Activated CD4-positive, alpha-beta T cell treated with anti-CD3 and anti-CD28 coated beads, Interleukin-2, amount 50 U/mL, for 24 hours (primary cell): ENCODE data around the gene GLYAT.
"Not testable (repeated sequence)": the region's sequence is repeated elsewhere in the genome, so short reads cannot be mapped to it uniquely, and the experiment has no call there.

Experiments used
- DNase-seq, 2 donors: peaks; one replicate each; pipeline ENCODE4 v3.0.0-alpha.2; 2020; ENCODE audit warnings: low read depth in 1 of 2, low spot score in 1 of 2

GLYAT gene

GRCh38 chr11:58744988-58745704 lies 13.4 kb upstream of the GLYAT start:
- DNase-seq, result no peak

GRCh38 chr11:58742981-58743880 lies 11.5 kb upstream of the GLYAT start:
- no peak for DNase-seq

DNA sequence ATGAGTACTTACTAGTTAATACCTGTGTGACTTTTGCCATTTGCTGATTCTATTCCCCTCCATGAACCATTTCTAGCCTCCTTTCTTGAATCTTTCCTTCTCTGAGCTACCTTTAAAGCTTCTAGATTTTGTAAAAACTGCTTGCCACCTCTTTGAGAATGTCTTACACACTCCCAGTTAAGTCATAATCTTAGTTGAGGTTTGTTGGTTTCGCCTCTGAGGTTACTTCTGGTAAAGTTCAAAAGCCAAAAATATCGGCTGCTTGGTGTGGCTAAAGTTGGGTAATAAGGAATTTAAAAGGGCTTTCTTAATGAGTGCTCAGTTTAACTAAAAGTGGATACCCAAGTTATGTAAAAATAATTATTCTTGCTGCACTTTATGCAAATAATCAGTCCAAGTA lies 10.4 kb upstream of the GLYAT start:
- no peak for DNase-seq

DNA sequence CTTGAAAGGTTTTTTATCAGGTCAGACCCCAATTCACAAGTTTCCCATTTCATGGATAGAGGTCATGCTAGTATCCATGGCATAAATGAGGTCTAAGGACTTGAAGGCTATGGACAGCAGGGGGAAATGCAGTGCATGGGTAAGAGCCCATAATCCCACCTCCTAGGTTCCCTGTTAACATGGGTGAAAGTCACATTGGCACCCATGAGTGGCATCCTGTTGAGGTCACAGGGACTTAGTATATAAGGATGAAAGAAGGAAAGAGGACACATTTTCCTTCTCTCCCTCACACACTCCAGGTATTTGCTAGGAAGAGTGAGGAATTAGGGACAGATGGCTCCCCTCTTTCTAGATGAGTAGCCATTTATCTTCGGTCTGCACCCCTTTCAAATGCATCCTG lies 9.4 kb upstream of the GLYAT start:
- DNase-seq, result no peak

- no peak for DNase-seq
Measured at GRCh38 chr11:58740447-58740846, 8.7 kb upstream of the GLYAT start.

DNA sequence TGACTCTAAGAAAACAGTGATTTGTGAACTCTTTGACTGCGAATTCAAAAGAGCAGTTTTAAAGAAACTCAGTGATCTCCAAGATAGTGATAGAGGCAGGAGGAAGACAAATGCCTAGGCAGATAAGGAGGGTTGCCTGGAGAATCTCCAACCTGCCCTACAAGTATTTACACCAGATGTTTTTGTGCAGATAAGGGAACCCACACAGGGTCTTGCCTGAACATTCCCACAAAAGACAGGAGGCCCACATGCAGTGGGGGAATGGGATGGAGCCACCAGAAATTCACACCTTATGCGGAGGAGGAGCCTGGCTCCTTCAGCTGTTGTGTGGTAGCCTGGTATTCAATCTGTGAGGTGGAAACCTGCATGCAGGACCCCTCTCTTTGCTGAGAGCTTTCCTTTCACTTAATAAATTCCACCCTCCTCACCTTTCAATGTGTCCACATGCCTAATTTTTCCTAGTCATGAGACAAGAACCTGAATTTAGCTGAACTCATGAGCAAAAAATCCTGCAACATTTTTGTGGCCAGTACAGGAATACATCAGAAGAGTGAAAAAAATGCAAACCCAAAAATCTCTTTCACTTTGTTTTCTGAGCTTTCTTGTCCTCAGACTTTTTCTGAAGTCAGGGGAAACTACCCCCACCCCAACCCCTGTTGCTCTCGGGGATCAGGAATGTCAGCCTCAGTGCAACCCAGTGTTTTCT lies 8.1 kb upstream of the GLYAT start:
- DNase-seq, result no peak

DNA sequence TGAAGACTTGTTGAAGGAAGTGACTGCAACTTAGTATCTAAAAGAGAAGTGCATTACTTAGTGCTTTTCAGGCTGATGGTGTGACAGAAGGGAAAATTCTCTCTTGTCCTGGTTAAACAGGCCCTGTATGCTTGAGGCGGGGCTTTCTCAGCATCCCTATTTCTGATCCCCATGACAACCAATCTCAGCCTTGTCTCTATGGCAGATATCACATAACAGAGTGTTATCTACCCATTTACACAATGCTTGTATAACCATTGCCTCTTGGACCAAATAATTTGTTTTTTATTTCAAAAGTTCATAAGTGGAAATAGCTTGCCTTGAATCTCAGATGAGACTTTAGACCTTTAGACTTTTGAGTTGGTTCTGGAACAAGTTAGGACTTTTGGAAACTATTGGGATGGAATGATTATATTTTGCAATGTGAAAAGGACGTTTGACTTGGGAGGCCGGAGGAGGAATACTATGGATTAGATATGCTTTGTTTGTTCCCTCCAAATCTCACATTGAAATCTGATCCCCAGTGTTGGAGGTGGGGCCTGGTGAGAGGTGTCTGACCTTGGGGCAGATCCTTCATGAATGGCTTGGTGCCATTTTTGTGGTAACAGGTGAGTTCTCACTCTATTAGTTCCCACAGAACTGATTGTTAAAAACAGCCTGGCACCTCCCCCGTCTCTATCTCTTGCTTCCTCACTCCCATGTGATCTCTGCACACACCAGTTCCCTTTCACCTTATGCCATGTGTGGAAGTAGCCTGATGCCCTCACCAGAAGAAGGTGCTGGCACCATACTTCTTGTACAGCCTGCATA lies 3.1 kb upstream of the GLYAT start:
- DNase-seq, result no peak

DNA sequence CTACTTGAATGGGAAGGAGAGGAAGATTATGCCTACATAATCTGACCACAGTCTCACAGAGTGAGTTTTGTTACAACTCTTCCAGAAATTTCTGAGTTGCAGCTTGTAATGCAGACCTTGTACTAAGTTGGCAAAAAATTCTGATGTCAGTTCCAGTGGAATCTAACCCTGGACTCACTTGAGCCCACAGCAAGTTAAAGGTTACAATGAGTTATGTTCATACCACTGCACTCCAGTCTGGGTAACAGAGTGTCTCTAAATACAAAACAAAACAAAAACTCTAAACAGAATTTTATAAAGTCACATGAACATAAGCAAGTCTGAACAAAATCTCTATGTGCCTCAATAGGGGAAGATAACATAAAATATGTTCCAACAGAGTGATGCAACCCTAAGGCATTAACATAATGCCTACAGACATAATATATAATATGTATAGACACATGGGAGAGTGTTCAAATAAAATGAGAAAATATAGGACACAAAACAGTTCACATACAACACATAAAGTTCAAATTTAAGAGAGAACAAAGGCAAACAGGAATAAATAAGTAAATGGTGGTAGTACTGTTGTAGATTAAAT lies 1.1 kb downstream of the GLYAT start:
- DNase-seq, result no peak

GRCh38 chr11:58727415-58727797 lies 4.3 kb downstream of the GLYAT start:
- no peak for DNase-seq

GRCh38 chr11:58726737-58727414 lies 4.9 kb downstream of the GLYAT start:
- DNase-seq, result no peak

DNA sequence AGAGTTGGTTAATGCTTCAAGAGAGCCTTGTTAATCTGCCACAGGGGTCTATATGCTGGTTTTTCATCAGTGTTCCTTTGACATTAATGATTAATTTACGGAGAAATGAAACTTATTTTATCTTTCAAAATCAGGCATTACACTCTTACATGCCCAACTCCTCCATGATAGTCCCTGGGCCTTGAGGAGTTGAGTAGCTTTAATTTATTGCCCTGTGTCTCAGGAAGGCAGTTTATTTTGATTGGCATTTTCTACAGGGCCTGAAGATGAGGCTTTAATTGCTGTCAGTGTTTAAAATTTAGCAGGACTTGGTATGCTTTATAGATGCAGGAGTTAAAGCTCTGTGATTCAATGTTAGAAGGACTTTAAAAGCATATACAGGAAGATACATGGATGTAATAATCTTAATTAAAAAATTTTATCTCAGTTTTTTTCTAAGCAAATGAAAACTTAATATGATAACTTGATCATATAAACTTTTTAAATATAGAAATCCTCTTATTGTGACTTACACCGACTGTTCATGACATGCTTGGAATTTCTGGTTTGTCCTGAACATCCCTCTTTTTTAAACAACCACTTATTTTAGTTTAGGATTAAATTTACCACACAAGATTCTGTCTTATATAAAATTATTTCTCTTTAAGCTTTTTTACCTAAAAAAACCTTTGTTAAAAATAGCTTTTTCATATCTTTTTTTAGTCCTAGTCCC lies 12.2 kb downstream of the GLYAT start:
- no peak for DNase-seq

- no peak for DNase-seq
Measured at GRCh38 chr11:58712531-58712930, 19.2 kb downstream of the GLYAT start.

GRCh38 chr11:58711832-58712231 lies 19.9 kb downstream of the GLYAT start:
- no peak for DNase-seq

- DNase-seq, result no peak
Measured at GRCh38 chr11:58707767-58708166, 24.0 kb downstream of the GLYAT start.

DNA sequence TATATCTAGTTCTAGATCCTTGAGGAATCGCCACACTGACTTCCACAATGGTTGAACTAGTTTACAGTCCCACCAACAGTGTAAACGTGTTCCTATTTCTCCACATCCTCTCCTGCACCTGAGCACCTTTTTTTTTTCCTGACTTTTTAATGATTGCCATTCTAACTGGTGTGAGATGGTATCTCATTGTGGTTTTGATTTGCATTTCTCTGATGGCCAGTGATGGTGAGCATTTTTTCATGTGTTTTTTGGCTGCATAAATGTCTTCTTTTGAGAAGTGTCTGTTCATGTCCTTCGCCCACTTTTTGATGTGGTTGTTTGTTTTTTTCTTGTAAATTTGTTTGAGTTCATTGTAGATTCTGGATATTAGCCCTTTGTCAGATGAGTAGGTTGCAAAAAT lies 34.9 kb downstream of the GLYAT start:
- DNase-seq, result not testable (repeated sequence)

- no peak for DNase-seq
Measured at GRCh38 chr11:58693026-58693425, 38.7 kb downstream of the GLYAT start.

- no peak for DNase-seq
Measured at GRCh38 chr11:58691675-58692074, 40.1 kb downstream of the GLYAT start.

DNA sequence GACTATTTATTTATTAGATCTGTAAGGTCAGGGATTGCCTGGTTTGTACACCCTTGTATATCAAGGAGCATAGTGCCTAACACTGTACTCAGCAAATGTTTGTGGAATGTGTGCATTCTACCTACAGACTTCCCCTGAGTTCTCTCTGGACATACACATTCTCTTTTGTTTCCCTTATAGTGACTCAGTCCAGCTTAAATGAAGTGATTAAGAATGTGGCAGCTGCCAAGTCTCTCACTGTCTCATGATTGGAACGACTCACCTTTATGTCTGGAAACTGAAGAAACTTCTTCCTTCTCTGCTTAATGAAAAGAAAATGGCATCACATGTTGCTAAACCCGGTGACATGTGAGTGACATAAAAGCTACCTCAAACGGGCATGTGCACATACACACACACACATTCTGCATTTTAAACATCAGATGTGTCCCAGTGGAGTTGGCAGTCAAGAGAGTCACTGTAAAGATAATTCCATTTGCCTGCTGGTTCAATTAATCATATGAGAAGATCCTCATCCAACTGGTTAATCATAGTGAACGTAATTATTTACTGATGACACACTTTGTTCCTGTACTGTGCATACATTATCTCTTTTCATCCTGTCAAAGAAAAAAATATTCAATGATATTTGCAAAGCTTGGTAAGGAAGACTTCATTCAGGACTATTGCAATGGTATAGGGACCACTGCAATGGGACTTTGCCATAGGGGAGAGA lies 42.8 kb downstream of the GLYAT start:
- DNase-seq, result no peak
